ENCODE results near the gene NUCB2.

NUCB2 gene

GRCh38 chr11:17333799-17334586, 57.5 kb downstream of the NUCB2 start:
- no peak for DNase-seq (ENCODE audit: low read depth, low spot score)

GRCh38 chr11:17343257-17343656, 66.7 kb downstream of the NUCB2 start:
- DNase-seq (ENCODE audit: low read depth, low spot score): no peak

- no peak for DNase-seq (ENCODE audit: low read depth, low spot score)
Measured at GRCh38 chr11:17343907-17344306, 67.4 kb downstream of the NUCB2 start.

GRCh38 chr11:17347676-17348075, 71.1 kb downstream of the NUCB2 start:
- no peak for DNase-seq (ENCODE audit: low read depth, low spot score)

- DNase-seq (ENCODE audit: low read depth, low spot score): no peak
Measured at GRCh38 chr11:17350455-17351171, 74.1 kb downstream of the NUCB2 start.

- DNase-seq (ENCODE audit: low read depth, low spot score): no peak
Measured at GRCh38 chr11:17351172-17351509, 74.6 kb downstream of the NUCB2 start.

GRCh38 chr11:17351510-17352176, 75.1 kb downstream of the NUCB2 start, which contains the start of gene NCR3LG1:
Gene NCR3LG1, plus strand, starts transcription at chr11:17351800. Its CDS starts 170 bp downstream, at chr11:17351970.
- DNase-seq (ENCODE audit: low read depth, low spot score): no peak

- no peak for DNase-seq (ENCODE audit: low read depth, low spot score)
Measured at GRCh38 chr11:17352950-17353820, 76.6 kb downstream of the NUCB2 start.

GRCh38 chr11:17353821-17354600, 77.5 kb downstream of the NUCB2 start:
- DNase-seq (ENCODE audit: low read depth, low spot score): no peak

GRCh38 chr11:17354601-17354991, 78.1 kb downstream of the NUCB2 start:
- DNase-seq (ENCODE audit: low read depth, low spot score): no peak

- no peak for DNase-seq (ENCODE audit: low read depth, low spot score)
Measured at GRCh38 chr11:17366495-17366894, 90.0 kb downstream of the NUCB2 start.

- no peak for DNase-seq (ENCODE audit: low read depth, low spot score)
Measured at GRCh38 chr11:17368551-17368950, 92.0 kb downstream of the NUCB2 start.

- no peak for DNase-seq (ENCODE audit: low read depth, low spot score)
Measured at GRCh38 chr11:17369094-17369493, 92.6 kb downstream of the NUCB2 start.

- no peak for DNase-seq (ENCODE audit: low read depth, low spot score)
Measured at GRCh38 chr11:17369684-17370243, 93.2 kb downstream of the NUCB2 start.

- no peak for DNase-seq (ENCODE audit: low read depth, low spot score)
Measured at GRCh38 chr11:17371614-17372013, 95.1 kb downstream of the NUCB2 start.

- no peak for DNase-seq (ENCODE audit: low read depth, low spot score)
Measured at GRCh38 chr11:17375547-17375946, 99.0 kb downstream of the NUCB2 start.

GRCh38 chr11:17376493-17376892, 100.0 kb downstream of the NUCB2 start:
- no peak for DNase-seq (ENCODE audit: low read depth, low spot score)

- no peak for DNase-seq (ENCODE audit: low read depth, low spot score)
Measured at GRCh38 chr11:17378655-17379054, 102.1 kb downstream of the NUCB2 start.

- no peak for DNase-seq (ENCODE audit: low read depth, low spot score)
Measured at GRCh38 chr11:17379383-17380180, 103.0 kb downstream of the NUCB2 start.

GRCh38 chr11:17381156-17381555, 104.6 kb downstream of the NUCB2 start:
- no peak for DNase-seq (ENCODE audit: low read depth, low spot score)

Measured in iPS DF 19.7 (cell line).